Measurements from ENCODE around the gene WDR27. TPM values are rescaled to one million over a fixed set of nuclear protein-coding genes. Genes with fewer than 3 reads are reported as not detected.

WDR27 gene
- polyA plus RNA-seq, 1 experiment = 28.7 TPM

DNA sequence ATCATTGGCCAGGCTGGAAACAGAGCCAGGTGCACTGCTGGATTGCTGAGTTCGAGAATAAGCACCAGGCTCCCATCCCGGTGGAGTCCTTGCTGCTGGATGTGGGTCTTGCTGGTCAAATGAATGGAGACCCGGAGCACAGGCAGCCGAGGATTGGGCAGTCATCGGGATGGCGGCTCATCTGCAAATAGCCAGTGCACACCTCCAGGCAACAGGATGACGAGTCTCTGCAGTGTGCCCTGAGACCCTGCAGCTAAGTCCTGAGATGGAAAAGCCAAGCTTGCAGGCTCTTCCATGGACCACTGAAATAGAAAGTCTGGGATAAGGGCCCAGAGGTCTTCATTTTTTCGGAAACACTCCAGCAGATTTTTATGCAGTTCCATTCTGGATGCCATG is 143.5 kb downstream of the WDR27 start:
- Histone ChIP-seq H3K4me3 (ENCODE audit: low read depth, low read length) (no peak overlapping the region), H3K27me3 (ENCODE audit: control insufficient read depth, insufficient read depth, low read length) (no peaks in the 10 kb centered on the region), H3K36me3 (ENCODE audit: control insufficient read depth, insufficient read depth, low read length) (no peaks in the 10 kb centered on the region)
- CTCF ChIA-PET = no interaction called here
- TF ChIP-seq, protein P1, sequence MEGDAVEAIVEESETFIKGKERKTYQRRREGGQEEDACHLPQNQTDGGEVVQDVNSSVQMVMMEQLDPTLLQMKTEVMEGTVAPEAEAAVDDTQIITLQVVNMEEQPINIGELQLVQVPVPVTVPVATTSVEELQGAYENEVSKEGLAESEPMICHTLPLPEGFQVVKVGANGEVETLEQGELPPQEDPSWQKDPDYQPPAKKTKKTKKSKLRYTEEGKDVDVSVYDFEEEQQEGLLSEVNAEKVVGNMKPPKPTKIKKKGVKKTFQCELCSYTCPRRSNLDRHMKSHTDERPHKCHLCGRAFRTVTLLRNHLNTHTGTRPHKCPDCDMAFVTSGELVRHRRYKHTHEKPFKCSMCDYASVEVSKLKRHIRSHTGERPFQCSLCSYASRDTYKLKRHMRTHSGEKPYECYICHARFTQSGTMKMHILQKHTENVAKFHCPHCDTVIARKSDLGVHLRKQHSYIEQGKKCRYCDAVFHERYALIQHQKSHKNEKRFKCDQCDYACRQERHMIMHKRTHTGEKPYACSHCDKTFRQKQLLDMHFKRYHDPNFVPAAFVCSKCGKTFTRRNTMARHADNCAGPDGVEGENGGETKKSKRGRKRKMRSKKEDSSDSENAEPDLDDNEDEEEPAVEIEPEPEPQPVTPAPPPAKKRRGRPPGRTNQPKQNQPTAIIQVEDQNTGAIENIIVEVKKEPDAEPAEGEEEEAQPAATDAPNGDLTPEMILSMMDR (IDR thresholded peaks at IDR 0.05; ENCODE audit: insufficient read depth, low read depth, low read length) = no peak
- POLR2A ChIA-PET = no interaction called here
- DNase-seq (ENCODE audit: low read depth) = no peak

DNA sequence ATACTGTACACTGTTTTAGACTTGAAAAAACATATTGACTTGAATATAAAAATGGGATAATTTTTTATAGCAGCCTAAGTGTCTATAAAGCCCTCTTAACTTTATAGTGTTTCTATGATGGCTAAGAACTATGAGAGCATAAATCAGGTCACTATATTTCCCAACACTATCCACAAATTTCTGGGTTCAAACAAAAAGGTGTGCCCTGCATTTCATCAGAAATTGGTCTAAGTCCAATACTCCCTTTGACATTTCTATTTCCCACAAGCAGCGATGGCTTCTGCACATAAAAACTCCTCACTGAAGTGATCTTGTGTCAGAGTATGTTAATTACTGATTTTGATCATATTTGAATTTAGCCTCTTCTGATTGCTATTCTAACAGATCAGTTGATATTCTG is 143.9 kb downstream of the WDR27 start:
- Histone ChIP-seq H3K4me3 (ENCODE audit: low read depth, low read length) (no peak overlapping the region), H3K36me3 (ENCODE audit: control insufficient read depth, insufficient read depth, low read length) (no peaks in the 10 kb centered on the region), H3K27me3 (ENCODE audit: control insufficient read depth, insufficient read depth, low read length) (no peaks in the 10 kb centered on the region)
- CTCF ChIA-PET = no interaction called here
- TF ChIP-seq, protein P1 (IDR thresholded peaks at IDR 0.05; ENCODE audit: insufficient read depth, low read depth, low read length) = no peak
- no peak for DNase-seq (ENCODE audit: low read depth)
- POLR2A ChIA-PET = no interaction called here

DNA sequence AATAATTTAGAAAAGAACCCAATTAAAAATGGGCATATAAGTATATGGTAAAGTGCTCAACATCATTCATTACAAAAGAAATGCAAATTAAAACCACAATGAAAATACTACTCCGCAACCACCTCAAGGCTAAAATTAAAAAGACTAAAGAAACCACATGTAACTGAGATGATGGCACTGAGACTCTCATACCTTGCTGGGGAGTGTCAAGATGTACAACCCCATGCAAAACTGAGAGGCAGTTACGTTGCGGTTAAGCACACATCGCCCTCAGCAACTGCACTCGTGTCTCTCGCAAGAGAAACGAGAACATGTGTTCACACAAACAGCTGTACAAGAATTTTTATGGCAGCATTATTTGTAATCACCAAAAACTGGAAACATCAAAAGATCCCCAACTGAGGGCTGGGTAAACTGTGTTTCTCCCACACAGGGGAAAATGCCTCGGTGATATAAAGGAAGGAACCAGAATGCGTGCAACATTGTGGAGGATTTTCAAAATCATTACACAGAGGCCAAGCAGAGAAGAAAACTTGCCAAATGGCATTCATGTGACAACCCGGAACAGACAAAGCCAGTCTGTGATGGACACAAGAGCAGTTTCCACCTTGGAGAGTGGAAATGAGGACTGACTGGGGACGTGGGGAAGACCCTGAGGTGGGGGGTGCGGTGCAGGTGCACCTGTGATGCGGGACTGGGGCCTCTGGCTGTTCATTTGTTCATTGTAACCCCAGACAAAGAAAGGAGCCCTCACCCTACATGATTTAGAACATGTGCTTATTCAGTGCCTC is 144.9 kb downstream of the WDR27 start:
- ChIA-PET POLR2A (no interaction called here), CTCF (no interaction called here)
- no peaks in the 10 kb centered on the region for H3K36me3 ChIP-seq (ENCODE audit: control insufficient read depth, insufficient read depth, low read length)
- TF ChIP-seq, protein P1 (IDR thresholded peaks at IDR 0.05; ENCODE audit: insufficient read depth, low read depth, low read length) = no peak
- no peak overlapping the region for H3K4me3 ChIP-seq (ENCODE audit: low read depth, low read length)
- no peak for DNase-seq (ENCODE audit: low read depth)
- no peaks in the 10 kb centered on the region for H3K27me3 ChIP-seq (ENCODE audit: control insufficient read depth, insufficient read depth, low read length)

DNA sequence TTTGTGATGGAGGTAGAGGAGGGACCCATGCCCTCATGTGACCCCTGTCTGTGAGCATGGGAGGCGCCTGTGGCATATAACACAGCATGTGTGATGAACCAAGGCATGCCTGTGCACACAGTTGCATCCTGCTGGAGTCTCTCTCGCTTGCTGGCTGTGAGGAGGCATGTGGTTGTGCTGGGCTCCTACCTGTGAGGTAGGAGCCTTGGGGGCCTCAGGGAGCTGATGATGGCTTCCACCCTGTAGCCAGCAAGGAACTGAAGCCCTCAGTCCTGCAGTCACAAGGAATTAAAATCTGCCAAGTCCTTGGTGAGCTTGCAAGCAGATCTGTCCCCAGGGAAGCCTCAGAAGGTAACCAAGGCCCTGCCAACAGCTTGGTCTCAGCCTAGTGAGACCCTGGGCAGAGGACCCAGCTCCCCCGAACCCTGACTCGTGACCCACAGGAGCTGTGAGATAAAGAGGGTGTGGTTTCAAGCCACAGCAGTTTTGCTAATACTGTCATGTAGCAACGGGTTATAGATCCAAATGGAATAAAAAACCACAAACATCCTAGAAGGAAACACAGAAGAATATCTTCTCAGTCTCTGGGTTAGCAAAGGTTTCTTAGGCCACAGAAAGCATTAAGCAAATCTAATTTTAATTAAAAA is 145.7 kb downstream of the WDR27 start:
- no peak overlapping the region for H3K4me3 ChIP-seq (ENCODE audit: low read depth, low read length)
- DNase-seq (ENCODE audit: low read depth) = no peak
- CTCF ChIA-PET = no interaction called here
- POLR2A ChIA-PET = no interaction called here
- TF ChIP-seq, protein P1 (IDR thresholded peaks at IDR 0.05; ENCODE audit: insufficient read depth, low read depth, low read length) = no peak
- no peaks in the 10 kb centered on the region for H3K27me3 ChIP-seq (ENCODE audit: control insufficient read depth, insufficient read depth, low read length)
- no peaks in the 10 kb centered on the region for H3K36me3 ChIP-seq (ENCODE audit: control insufficient read depth, insufficient read depth, low read length)

DNA sequence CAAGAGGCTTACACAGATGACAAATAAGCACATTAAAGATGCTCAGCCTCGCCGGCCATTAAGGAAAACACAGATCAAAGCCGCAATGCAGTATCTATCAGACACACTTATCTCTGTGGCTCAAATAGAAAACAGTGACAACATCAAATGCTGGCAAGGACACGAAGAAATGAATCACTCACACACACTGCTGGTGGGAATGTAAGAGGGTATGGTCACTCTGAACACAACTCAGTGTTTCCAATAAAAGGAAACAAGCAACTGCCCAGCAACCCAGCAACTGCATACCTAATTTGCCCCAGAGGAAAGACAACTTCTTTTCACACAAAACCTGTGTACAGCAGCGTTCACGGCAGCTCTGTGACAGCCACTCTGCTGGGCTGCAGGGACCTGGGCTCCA is 155.8 kb downstream of the WDR27 start:
- TF ChIP-seq, protein P1 (IDR thresholded peaks at IDR 0.05; ENCODE audit: insufficient read depth, low read depth, low read length) = no peak
- DNase-seq (ENCODE audit: low read depth) = no peak
- CTCF ChIA-PET = no interaction called here

More for the DNA sequence above, 155.8 kb downstream of the WDR27 start:
- POLR2A ChIA-PET = no interaction called here
- Histone ChIP-seq H3K4me3 (ENCODE audit: low read depth, low read length) (no peak overlapping the region), H3K27me3 (ENCODE audit: control insufficient read depth, insufficient read depth, low read length) (no peaks in the 10 kb centered on the region), H3K36me3 (ENCODE audit: control insufficient read depth, insufficient read depth, low read length) (no peaks in the 10 kb centered on the region)
